EL (cell line): ENCODE measurements around the gene UNC5B.
A peak's percentile ranks its signal among the peaks of the same experiment; 100 is the strongest.

Experiments used
- DNase-seq: peaks from one replicate; pipeline ENCODE4 v3.0.0-alpha.2; 2016

Gene UNC5B

DNA sequence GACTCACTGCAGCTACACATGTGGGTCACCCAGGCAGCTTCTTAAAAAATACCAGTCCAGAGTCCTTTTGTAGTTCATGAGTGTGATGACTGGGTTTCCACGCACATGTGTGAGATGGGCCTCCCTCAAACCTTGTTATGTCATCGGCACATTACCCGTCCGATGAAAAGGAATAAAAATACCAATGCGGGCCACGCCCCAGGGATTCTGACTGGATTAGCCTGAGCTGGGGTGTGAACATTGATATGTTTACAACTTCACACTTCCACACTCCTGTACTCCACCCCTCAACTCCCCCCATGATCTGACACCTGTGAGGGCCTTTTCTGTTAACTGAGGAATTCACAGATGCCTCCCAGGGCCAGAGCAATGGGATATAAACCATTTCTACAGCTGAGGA is 112.9 kb downstream of the UNC5B start:
- DNase-seq: no peak

GRCh38 chr10:71326464-71326881 is 114.1 kb downstream of the UNC5B start:
- DNase-seq: no peak

DNA sequence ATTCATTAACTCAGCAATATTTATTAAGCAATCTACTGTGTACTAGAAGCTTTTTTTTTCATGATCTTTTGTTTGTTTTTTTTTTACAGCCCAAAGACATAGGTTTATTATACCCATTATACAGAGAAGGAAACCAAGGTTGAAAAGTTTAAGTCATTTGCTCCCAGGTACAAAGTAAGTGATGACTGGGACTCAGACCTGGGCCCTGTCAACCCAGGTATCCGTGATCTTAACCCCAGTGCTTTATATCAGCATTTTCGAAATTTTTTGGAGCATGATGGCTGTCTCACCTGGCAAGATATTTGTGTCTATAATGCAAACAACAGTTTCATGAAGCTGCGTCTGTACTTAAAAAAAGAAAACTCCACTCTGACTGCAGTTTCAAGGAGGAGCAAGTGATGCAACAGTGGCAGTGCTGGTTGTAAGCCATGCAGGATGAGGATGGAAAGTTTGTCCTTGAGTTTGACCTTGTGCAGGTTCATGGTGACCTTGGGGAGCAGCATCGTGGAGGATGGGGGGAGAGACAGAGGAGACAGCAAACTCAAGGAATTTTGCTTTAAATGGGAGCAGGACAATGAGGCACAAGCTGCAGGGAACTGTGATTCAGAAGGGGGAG is 118.5 kb downstream of the UNC5B start:
- DNase-seq: no peak

- no peak for DNase-seq
Observed at GRCh38 chr10:71331736-71332135, 119.4 kb downstream of the UNC5B start.

GRCh38 chr10:71332466-71332865 is 120.1 kb downstream of the UNC5B start:
- DNase-seq: no peak

DNA sequence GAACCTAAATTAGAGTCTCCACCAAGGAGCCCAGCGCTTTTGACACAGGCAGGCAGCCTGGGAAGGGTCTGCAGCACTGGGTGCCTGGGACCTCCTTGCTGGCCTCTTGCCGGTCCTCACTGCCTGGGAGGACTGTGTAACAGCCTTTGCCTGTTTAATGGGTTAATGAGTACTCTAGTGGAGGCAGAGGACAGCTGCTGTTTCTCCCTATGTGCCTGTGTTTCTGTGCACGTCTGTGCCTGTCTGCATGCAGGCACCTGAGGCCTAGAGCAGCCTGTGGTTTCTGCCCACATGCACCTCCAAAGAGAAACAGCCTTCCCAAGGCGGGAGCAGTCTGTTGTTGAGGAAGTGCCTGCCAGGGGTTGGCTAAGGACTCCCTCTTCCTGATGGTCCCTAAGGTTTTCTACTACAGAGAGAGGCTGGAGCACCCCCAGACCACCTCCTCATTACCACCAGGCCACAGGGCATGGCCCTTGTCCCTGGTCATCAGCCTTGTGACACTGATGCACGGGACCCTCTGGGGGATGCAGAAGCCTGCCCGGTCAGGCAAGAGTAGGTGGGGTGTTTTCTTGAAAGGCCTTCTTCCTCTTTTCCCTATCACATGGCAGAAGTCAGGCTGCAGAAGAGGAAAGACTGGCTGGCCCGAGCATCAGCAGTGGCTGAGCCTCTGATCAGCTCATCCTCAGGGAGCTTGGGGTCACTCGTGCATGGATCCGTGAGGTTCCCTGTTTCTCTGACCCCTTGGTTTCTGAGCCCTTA is 120.9 kb downstream of the UNC5B start:
- no peak for DNase-seq

GRCh38 chr10:71334221-71334791 is 121.9 kb downstream of the UNC5B start:
- no peak for DNase-seq

- DNase-seq: no peak
Observed at GRCh38 chr10:71335173-71335708, 122.9 kb downstream of the UNC5B start.

GRCh38 chr10:71336632-71337031 is 124.3 kb downstream of the UNC5B start:
- no peak for DNase-seq

DNA sequence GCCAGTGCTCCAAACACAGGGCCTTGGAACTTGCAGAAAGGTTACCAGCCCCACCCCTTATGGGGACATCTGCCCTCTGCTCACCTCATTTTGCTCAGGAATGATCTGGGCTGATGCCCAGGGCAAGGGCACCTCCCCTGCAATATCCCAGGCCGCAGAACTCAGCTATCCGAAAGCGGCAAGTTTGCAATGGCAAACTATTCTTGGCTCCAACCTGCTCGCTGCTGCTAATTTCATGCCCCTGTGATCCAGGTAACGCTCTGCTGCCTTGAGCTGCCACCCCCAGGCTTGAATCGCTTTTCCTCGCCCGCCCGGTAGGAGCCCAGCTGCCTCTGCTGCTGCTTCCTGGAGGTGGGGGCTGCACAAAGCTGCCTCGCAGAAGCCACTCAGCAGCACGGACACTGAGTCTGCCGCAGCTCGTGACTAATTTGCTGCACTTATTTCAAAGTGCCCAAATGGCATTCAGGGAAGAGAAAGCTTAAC is 124.9 kb downstream of the UNC5B start:
- DNase-seq: no peak

DNA sequence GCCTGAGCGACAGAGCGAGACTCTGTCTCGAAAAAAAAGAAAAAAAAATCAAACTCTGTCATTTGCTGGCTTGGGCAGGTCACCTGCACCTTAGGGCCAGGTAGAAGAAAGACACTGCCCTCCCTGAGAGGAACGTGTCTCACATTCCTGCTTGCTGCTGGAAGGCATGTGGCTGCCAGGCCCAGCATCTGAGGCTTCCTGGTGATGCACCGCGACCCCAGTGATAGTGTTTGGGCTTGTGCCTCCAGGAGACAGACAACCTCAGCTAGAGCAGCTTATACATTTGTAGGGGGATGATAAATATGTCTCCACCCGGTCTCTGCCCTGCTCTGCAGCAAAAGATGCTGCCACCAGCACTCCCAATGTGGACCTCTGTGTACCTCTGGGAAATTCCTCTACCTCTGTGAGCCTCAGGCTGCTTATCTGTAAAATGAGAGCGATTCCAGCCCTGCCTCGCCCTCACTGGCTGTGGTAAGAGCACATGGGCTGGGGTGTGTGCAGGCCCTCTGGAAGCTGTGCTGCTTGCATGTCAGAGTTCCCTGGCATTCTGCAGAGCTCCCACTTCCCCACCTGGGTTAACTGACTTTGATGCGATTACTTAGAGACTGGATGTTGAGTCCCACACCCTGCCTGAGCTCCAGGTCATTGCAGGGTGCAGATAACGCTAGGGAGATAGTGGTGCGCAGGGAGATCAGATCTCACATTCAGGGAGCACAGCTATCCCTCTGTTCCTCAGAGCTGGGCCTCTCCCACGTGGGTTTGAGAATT is 126.5 kb downstream of the UNC5B start:
- DNase-seq: no peak

DNA sequence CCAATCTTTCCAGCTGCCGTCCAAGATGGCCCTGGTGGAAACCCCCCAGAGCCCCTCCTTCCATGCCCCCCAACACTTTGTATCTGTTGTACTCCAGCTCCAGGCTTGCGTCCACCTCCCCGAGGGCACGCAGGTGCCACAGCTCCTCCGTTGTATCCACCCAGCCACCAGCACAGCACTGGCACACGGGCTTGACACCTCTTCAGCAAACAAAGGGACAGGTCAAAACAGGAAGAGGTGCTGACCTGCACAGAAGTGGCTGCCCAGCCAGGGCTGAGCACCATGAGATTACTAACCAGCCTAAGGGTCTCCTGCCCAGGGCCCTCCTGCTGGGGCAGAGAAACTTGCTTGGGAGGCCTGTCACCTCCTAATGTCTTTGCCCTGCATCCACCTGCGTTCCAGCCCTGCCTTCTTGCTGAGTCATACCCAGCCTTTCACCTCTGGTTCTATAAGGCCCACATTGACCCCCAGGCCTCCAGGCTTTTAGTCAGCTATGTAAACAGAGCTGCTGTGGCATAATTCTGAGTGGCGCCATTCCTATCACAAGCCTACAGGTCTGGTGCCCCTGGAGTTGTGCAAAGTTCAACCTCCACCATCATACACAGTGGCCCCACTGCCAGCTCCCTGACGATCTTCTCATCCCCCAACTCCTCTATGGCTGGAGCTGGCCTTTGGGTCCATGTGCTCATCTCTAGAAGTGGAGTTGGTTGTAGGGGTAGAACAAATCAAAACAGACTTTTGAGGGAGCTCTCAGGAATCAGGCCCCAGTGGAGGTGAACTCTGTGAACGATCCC is 127.6 kb downstream of the UNC5B start:
- peak; percentile 23 for DNase-seq

GRCh38 chr10:71342573-71343391 is 130.4 kb downstream of the UNC5B start:
- DNase-seq: no peak

GRCh38 chr10:71343392-71343773 is 131.0 kb downstream of the UNC5B start:
- no peak for DNase-seq

DNA sequence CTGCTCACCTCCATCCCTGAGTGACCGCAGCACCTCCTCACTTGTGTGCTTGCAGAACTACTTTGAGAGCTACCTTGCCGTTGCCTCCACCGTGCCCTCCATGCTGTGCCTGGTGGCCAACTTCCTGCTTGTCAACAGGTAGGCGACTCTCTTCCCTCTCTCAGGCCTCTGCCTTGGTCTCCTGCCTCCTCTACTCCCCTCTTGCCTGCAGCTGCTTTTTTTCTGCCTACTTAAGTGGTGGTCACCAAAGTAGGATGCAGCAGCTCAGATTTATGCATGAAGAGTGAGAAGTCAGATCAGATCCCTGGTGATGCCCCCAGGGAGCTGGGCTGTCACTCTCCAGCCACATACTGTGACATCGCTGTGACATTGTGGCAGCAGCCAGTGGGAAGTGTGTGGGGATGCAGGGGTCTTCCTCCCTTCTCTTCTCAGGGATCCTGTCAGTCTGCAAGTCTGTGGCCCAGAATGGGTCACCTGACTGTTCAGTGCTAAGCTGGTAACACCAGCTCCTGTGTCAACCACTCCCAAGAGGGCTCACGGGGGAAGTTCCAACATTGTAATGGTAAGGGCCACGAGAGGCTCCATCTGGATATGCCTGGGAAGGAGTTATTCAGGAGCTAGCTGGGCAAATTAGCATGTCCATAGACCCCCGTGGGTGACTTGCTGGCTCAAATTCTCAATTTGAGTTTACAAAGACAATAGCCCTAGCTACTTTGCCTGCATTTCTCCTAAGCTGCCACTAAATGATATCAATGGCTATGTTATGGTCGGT is 132.0 kb downstream of the UNC5B start:
- no peak for DNase-seq

GRCh38 chr10:71344993-71345480 is 132.7 kb downstream of the UNC5B start:
- DNase-seq: no peak

DNA sequence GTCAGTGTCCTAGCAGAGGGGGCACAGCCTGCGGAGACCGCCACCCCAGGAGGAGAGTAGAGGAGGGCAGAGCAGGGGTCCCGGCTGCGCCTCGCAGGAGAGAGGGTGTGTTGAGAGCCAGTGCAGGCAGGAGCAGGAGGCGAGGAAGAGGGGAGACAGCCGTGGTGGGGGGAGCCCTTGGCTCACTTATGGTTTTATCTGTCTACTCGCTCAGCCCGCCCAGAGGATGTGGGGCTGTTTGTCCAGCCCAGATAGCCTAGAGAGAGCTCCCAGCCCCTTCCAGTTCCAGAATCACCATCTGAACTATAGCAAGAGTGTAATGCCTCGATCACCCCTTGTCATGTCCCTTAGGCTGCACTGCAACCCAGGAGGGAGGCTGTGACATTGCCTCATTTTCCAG is 133.3 kb downstream of the UNC5B start:
- no peak for DNase-seq

GRCh38 chr10:71346731-71347130 is 134.4 kb downstream of the UNC5B start:
- no peak for DNase-seq

GRCh38 chr10:71347587-71348395 is 135.4 kb downstream of the UNC5B start:
- DNase-seq: no peak

- DNase-seq: no peak
Observed at GRCh38 chr10:71348850-71349249, 136.5 kb downstream of the UNC5B start.
